GM20431 (cell line): Measurements from ENCODE around the gene LEMD1.
"Not testable (repeated sequence)": the region's sequence is repeated elsewhere in the genome, so short reads cannot be mapped to it uniquely, and the experiment has no call there.

ENCODE experiments used
- in situ Hi-C: fragments of 300-500 bp; cut with MseI, MboI; formaldehyde crosslinking; loops from one replicate; pipeline ENCODE4 v1.15.0; 2020; ENCODE audit warnings: low sequenced_read_pairs; ENCODE audit not compliant: unreplicated experiment

Gene LEMD1

GRCh38 chr1:205387845-205388244 is 34.0 kb downstream of the LEMD1 start:
- in situ Hi-C loops, result loop anchor here (25.0 kb wide), 1 partner anchor 99 kb away; no protein-coding TSS in a partner anchor

GRCh38 chr1:205382990-205383389 is 38.9 kb downstream of the LEMD1 start:
- in situ Hi-C loops, result loop anchor here (25.0 kb wide), 1 partner anchor 104 kb away; no protein-coding TSS in a partner anchor

- in situ Hi-C loops, result loop anchor here (25.0 kb wide), 1 partner anchor 105 kb away; no protein-coding TSS in a partner anchor
These were observed 39.3 kb downstream of the LEMD1 start for GRCh38 chr1:205382561-205382960.

- in situ Hi-C loops, result loop anchor here (25.0 kb wide), 1 partner anchor 106 kb away; no protein-coding TSS in a partner anchor
These were observed 40.6 kb downstream of the LEMD1 start for GRCh38 chr1:205381305-205381704.

- in situ Hi-C loops, result loop anchor here (25.0 kb wide), 1 partner anchor 106 kb away; no protein-coding TSS in a partner anchor
These were observed 41.0 kb downstream of the LEMD1 start for GRCh38 chr1:205380882-205381281.

GRCh38 chr1:205379056-205379455 is 42.8 kb downstream of the LEMD1 start:
- in situ Hi-C loops, result loop anchor here (25.0 kb wide), 1 partner anchor 108 kb away; no protein-coding TSS in a partner anchor

GRCh38 chr1:205377355-205377754 is 44.5 kb downstream of the LEMD1 start:
- in situ Hi-C loops, result loop anchor here (25.0 kb wide), 1 partner anchor 110 kb away; no protein-coding TSS in a partner anchor

GRCh38 chr1:205376739-205377138 is 45.1 kb downstream of the LEMD1 start:
- in situ Hi-C loops, result loop anchor here (25.0 kb wide), 1 partner anchor 111 kb away; no protein-coding TSS in a partner anchor

GRCh38 chr1:205375835-205376545 is 45.9 kb downstream of the LEMD1 start:
- in situ Hi-C loops, result loop anchor here (25.0 kb wide), 1 partner anchor 111 kb away; no protein-coding TSS in a partner anchor

GRCh38 chr1:205374210-205375078 is 47.4 kb downstream of the LEMD1 start:
- in situ Hi-C loops, result loop anchor here (25.0 kb wide), 1 partner anchor 113 kb away; no protein-coding TSS in a partner anchor

- in situ Hi-C loops, result no loop called here
These were observed 48.1 kb downstream of the LEMD1 start for GRCh38 chr1:205373798-205374175.

GRCh38 chr1:205373022-205373797 is 48.6 kb downstream of the LEMD1 start:
- in situ Hi-C loops, result no loop called here

- in situ Hi-C loops, result no loop called here
These were observed 49.8 kb downstream of the LEMD1 start for GRCh38 chr1:205371871-205372660.

GRCh38 chr1:205370780-205371179 is 51.1 kb downstream of the LEMD1 start:
- in situ Hi-C loops, result no loop called here

- in situ Hi-C loops, result no loop called here
These were observed 52.1 kb downstream of the LEMD1 start for GRCh38 chr1:205369701-205370123.

GRCh38 chr1:205368478-205368877 is 53.4 kb downstream of the LEMD1 start:
- in situ Hi-C loops, result no loop called here

GRCh38 chr1:205365945-205366463 is 55.9 kb downstream of the LEMD1 start:
- in situ Hi-C loops, result no loop called here

GRCh38 chr1:205365086-205365485 is 56.8 kb downstream of the LEMD1 start:
- in situ Hi-C loops, result not testable (repeated sequence)

- in situ Hi-C loops, result no loop called here
These were observed 61.0 kb downstream of the LEMD1 start for GRCh38 chr1:205360891-205361290.
